Peyer's patch (tissue), 4 donors: ENCODE data around the gene CPNE8. TPM values are rescaled to one million over a fixed set of nuclear protein-coding genes. Genes with fewer than 3 reads are reported as not detected.

ENCODE experiments used
- DNase-seq, 3 donors: peaks; one replicate each; pipeline ENCODE4 v3.0.0-alpha.2; 2017 to 2019
- H3K27ac ChIP-seq, 4 donors: fragments of 200-600 bp; sonication (generic); one replicate each; pipeline ENCODE4 v1.5.1; 2016 to 2019
- H3K27me3 ChIP-seq, 2 donors: fragments of 200-600 bp; sonication (generic); one replicate each; pipeline ENCODE4 v1.5.1; 2019
- H3K36me3 ChIP-seq, 3 donors: fragments of 200-600 bp; sonication (generic); one replicate each; pipeline ENCODE4 v1.5.1; 2016 to 2019
- H3K4me1 ChIP-seq, 4 donors: fragments of 200-600 bp; sonication (generic); one replicate each; pipeline ENCODE4 v1.5.1; 2016 to 2019
- H3K4me3 ChIP-seq, 4 donors: fragments of 200-600 bp; sonication (generic); 1 replicate in 3 of 4; 2 replicates in 1 of 4; pipeline ENCODE4 v1.5.1; 2016 to 2019; ENCODE audit warnings: mild to moderate bottlenecking in 1 of 4
- H3K9me3 ChIP-seq, 4 donors: fragments of 200-600 bp; sonication (generic); one replicate each; pipeline ENCODE4 v1.5.1; 2016 to 2019; ENCODE audit warnings: mild to moderate bottlenecking in 1 of 4
- CTCF ChIP-seq, 6 experiments: fragments of 450-650 bp in 4 of 6; fragments of 200-600 bp in 2 of 6; sonication (generic) in 1 of 6; IDR thresholded peaks; one replicate each; pipeline ENCODE4 v1.5.1; 2017 to 2019; ENCODE audit warnings: antibody characterized with exemption in 6 of 6, mild to moderate bottlenecking in 3 of 6, moderate library complexity in 1 of 6
- POLR2A ChIP-seq, 2 donors: fragments of 450-650 bp; IDR thresholded peaks; one replicate each; pipeline ENCODE4 v1.5.1; 2017; ENCODE audit warnings: antibody characterized with exemption in 2 of 2, mild to moderate bottlenecking in 2 of 2, moderate library complexity in 2 of 2
- total RNA-seq, 4 donors: library from RNA; depleted of rRNA; stranded (reverse); fragments of >200 nt; gene quantifications; one replicate each; pipeline ENCODE4 v1.1.0, GENCODE V29; 2016

The CPNE8 gene
- total RNA-seq, 4 donors from 2014 or later = 4.4 to 23.1 (median 8.0) TPM

- TF ChIP-seq POLR2A (IDR thresholded peaks at IDR 0.05) (no peak), CTCF (IDR thresholded peaks at IDR 0.05) (no peak)
- Histone ChIP-seq H3K27me3 (no peaks in the 10 kb centered on the region), H3K27ac (no peak overlapping the region), H3K9me3 (no peaks in the 10 kb centered on the region), H3K36me3 (no peaks in the 10 kb centered on the region), H3K4me3 (no peak overlapping the region), H3K4me1 (no peaks in the 10 kb centered on the region)
- no peak for DNase-seq
Measured at GRCh38 chr12:38931461-38931860, 26.1 kb upstream of the CPNE8 start.

- no peak for DNase-seq
- no peaks in the 10 kb centered on the region for H3K4me1 ChIP-seq
- TF ChIP-seq CTCF (IDR thresholded peaks at IDR 0.05) (no peak), POLR2A (IDR thresholded peaks at IDR 0.05) (no peak)
- H3K27me3 ChIP-seq = no peaks in the 10 kb centered on the region
- no peak overlapping the region for H3K4me3 ChIP-seq
- no peaks in the 10 kb centered on the region for H3K36me3 ChIP-seq
- no peak overlapping the region for H3K27ac ChIP-seq
- H3K9me3 ChIP-seq = no peaks in the 10 kb centered on the region
Measured at GRCh38 chr12:38930990-38931389, 25.6 kb upstream of the CPNE8 start.

GRCh38 chr12:38926501-38926900 lies 21.1 kb upstream of the CPNE8 start:
- Histone ChIP-seq H3K27me3 (no peaks in the 10 kb centered on the region), H3K4me1 (no peaks in the 10 kb centered on the region), H3K27ac (no peak overlapping the region), H3K36me3 (no peaks in the 10 kb centered on the region), H3K4me3 (no peak overlapping the region), H3K9me3 (no peaks in the 10 kb centered on the region)
- DNase-seq = no peak
- TF ChIP-seq CTCF (IDR thresholded peaks at IDR 0.05) = no peak

GRCh38 chr12:38921025-38921677 lies 15.8 kb upstream of the CPNE8 start:
- peak in 1 of 3 donors; percentile 78 for DNase-seq
- no peaks in the 10 kb centered on the region for H3K4me1 ChIP-seq
- H3K9me3 ChIP-seq = no peaks in the 10 kb centered on the region
- no peaks in the 10 kb centered on the region for H3K27me3 ChIP-seq
- TF ChIP-seq POLR2A (IDR thresholded peaks at IDR 0.05) = no peak
- peak in 4 of 6 experiments; percentile 35 to 75 (median 68) for TF ChIP-seq CTCF (IDR thresholded peaks at IDR 0.05)
- no peaks in the 10 kb centered on the region for H3K36me3 ChIP-seq
- H3K4me3 ChIP-seq = no peak overlapping the region
- no peak overlapping the region for H3K27ac ChIP-seq

GRCh38 chr12:38919191-38919590 lies 13.8 kb upstream of the CPNE8 start:
- H3K36me3 ChIP-seq = no peaks in the 10 kb centered on the region
- no peak for DNase-seq
- H3K4me3 ChIP-seq = no peak overlapping the region
- no peaks in the 10 kb centered on the region for H3K4me1 ChIP-seq
- H3K27me3 ChIP-seq = no peaks in the 10 kb centered on the region
- TF ChIP-seq CTCF (IDR thresholded peaks at IDR 0.05) = no peak
- TF ChIP-seq POLR2A (IDR thresholded peaks at IDR 0.05) = no peak
- H3K27ac ChIP-seq = no peak overlapping the region
- no peaks in the 10 kb centered on the region for H3K9me3 ChIP-seq
